Gastroesophageal sphincter (tissue), 3 donors: Measurements from ENCODE around the gene SRRM4.

Experiments
- EP300 ChIP-seq: sonication (generic); formaldehyde crosslinking; IDR thresholded peaks from one replicate; pipeline ENCODE4 v1.6.1; 2017; ENCODE audit warnings: antibody characterized with exemption, mild to moderate bottlenecking
- POLR2A ChIP-seq, 2 donors: fragments of 450-650 bp; IDR thresholded peaks; one replicate each; pipeline ENCODE4 v1.6.1; 2017; ENCODE audit warnings: antibody characterized with exemption in 2 of 2, mild to moderate bottlenecking in 2 of 2, moderate library complexity in 1 of 2
- POLR2AphosphoS5 ChIP-seq: sonication (generic); formaldehyde crosslinking; IDR thresholded peaks from one replicate; pipeline ENCODE4 v1.6.1; 2017; ENCODE audit warnings: antibody characterized with exemption
- TF ChIP-seq, protein P1 (sequence below), 4 experiments: fragments of 200-600 bp in 2 of 4; fragments of 450-650 bp in 2 of 4; sonication (generic) in 1 of 4; IDR thresholded peaks; one replicate each; pipeline ENCODE4 v1.5.1; 2017 to 2019; ENCODE audit warnings: antibody characterized with exemption in 4 of 4, mild to moderate bottlenecking in 2 of 4, moderate library complexity in 2 of 4

DNA sequence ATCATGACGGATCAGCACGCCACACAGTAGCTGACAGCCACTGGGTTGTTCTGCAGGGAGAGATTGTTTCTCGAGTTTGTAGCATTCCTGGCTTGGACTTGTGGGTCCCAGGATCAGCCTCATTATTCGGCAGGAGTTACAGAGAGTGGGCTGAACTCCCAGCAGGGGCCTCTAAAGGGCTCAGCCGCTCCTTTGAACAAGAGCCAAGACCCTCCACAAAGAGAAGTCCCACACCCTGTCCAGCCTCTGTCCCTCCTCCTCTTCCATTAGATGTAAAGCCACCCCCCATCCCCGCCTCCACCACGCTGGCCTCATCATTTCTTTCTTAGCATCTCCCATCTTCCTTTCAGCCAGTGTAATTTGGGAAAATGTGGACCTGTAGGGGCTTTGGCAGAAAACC lies 100.7 kb downstream of the SRRM4 start:
- no peak for TF ChIP-seq POLR2A (IDR thresholded peaks at IDR 0.05)
- TF ChIP-seq, protein P1, sequence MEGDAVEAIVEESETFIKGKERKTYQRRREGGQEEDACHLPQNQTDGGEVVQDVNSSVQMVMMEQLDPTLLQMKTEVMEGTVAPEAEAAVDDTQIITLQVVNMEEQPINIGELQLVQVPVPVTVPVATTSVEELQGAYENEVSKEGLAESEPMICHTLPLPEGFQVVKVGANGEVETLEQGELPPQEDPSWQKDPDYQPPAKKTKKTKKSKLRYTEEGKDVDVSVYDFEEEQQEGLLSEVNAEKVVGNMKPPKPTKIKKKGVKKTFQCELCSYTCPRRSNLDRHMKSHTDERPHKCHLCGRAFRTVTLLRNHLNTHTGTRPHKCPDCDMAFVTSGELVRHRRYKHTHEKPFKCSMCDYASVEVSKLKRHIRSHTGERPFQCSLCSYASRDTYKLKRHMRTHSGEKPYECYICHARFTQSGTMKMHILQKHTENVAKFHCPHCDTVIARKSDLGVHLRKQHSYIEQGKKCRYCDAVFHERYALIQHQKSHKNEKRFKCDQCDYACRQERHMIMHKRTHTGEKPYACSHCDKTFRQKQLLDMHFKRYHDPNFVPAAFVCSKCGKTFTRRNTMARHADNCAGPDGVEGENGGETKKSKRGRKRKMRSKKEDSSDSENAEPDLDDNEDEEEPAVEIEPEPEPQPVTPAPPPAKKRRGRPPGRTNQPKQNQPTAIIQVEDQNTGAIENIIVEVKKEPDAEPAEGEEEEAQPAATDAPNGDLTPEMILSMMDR (IDR thresholded peaks at IDR 0.05): no peak
- no peak for TF ChIP-seq EP300
- no peak for TF ChIP-seq POLR2AphosphoS5
